IPS-20b (cell line): ENCODE data around the gene CHFR.
"Not testable (repeated sequence)": the region's sequence is repeated elsewhere in the genome, so short reads cannot be mapped to it uniquely, and the experiment has no call there.

Experiments used
- H3K27ac ChIP-seq: one replicate; pipeline ENCODE4 v1.5.1; 2013; ENCODE audit warnings: low read length
- H3K27me3 ChIP-seq: 2 replicates; pipeline ENCODE4 v1.6.1; 2013; ENCODE audit warnings: mild to moderate bottlenecking, low read length, inconsistent platforms; ENCODE audit not compliant: insufficient read depth
- H3K36me3 ChIP-seq: 2 replicates; pipeline ENCODE4 v1.6.1; 2013; ENCODE audit warnings: low read depth, mild to moderate bottlenecking, inconsistent platforms, low read length, moderate library complexity; ENCODE audit not compliant: insufficient read depth
- H3K4me1 ChIP-seq: 2 replicates; pipeline ENCODE4 v1.6.1; 2013; ENCODE audit warnings: mild to moderate bottlenecking, control low read depth, inconsistent platforms, low read length, moderate library complexity; ENCODE audit not compliant: insufficient read depth
- H3K4me3 ChIP-seq: 2 replicates; pipeline ENCODE4 v1.5.1; 2013; ENCODE audit warnings: mild to moderate bottlenecking, low read length, inconsistent platforms
- H3K9ac ChIP-seq: 2 replicates; pipeline ENCODE4 v1.6.1; 2013; ENCODE audit warnings: low read depth, mild to moderate bottlenecking, inconsistent platforms, low read length, moderate library complexity
- H3K9me3 ChIP-seq: 2 replicates; pipeline ENCODE4 v1.6.1; 2013; ENCODE audit warnings: mild to moderate bottlenecking, low read depth, low read length, inconsistent platforms; ENCODE audit not compliant: insufficient read depth

The CHFR gene

GRCh38 chr12:132851465-132851864 lies 35.9 kb downstream of the CHFR start:
- Histone ChIP-seq H3K36me3 (peaks cover 68% of the 10 kb centered on the region), H3K4me1 (peaks cover 10% of the 10 kb centered on the region), H3K4me3 (no peak overlapping the region), H3K9me3 (no peaks in the 10 kb centered on the region), H3K27me3 (no peaks in the 10 kb centered on the region), H3K9ac (no peak overlapping the region), H3K27ac (no peak overlapping the region)

GRCh38 chr12:132850291-132850690 lies 37.1 kb downstream of the CHFR start:
- no peaks in the 10 kb centered on the region for H3K9me3 ChIP-seq
- peaks cover 64% of the 10 kb centered on the region for H3K36me3 ChIP-seq
- H3K4me3 ChIP-seq, result no peak overlapping the region
- H3K4me1 ChIP-seq, result peaks cover 10% of the 10 kb centered on the region
- no peak overlapping the region for H3K9ac ChIP-seq
- H3K27ac ChIP-seq, result no peak overlapping the region
- H3K27me3 ChIP-seq, result no peaks in the 10 kb centered on the region

- peaks cover 54% of the 10 kb centered on the region for H3K36me3 ChIP-seq
These were observed 38.9 kb downstream of the CHFR start for GRCh38 chr12:132848521-132848920.

GRCh38 chr12:132847363-132848356 lies 39.7 kb downstream of the CHFR start:
- peaks cover 10% of the 10 kb centered on the region for H3K4me1 ChIP-seq
- H3K27ac ChIP-seq, result peak overlapping the region; percentile 59
- H3K27me3 ChIP-seq, result no peaks in the 10 kb centered on the region
- peak overlapping the region; percentile 36; the same call in 1 of the 2 replicates for H3K9ac ChIP-seq
- no peaks in the 10 kb centered on the region for H3K9me3 ChIP-seq
- peak overlapping the region; percentile 25; the same call in 1 of the 2 replicates for H3K4me3 ChIP-seq
- H3K36me3 ChIP-seq, result peaks cover 51% of the 10 kb centered on the region

More at GRCh38 chr12:132848521-132848920, 38.9 kb downstream of the CHFR start:
- Histone ChIP-seq H3K27ac (no peak overlapping the region), H3K9me3 (no peaks in the 10 kb centered on the region), H3K9ac (peak overlapping the region; percentile 19; the same call in 1 of the 2 replicates), H3K4me3 (no peak overlapping the region), H3K27me3 (no peaks in the 10 kb centered on the region), H3K4me1 (peaks cover 10% of the 10 kb centered on the region)

GRCh38 chr12:132844681-132845080 lies 42.7 kb downstream of the CHFR start:
- not testable (repeated sequence) for H3K9me3 ChIP-seq, H3K27ac ChIP-seq, H3K9ac ChIP-seq, H3K4me3 ChIP-seq, H3K27me3 ChIP-seq
- Histone ChIP-seq H3K4me1 (peaks cover 10% of the 10 kb centered on the region), H3K36me3 (peaks cover 62% of the 10 kb centered on the region)

GRCh38 chr12:132842449-132843045 lies 44.9 kb downstream of the CHFR start:
- Histone ChIP-seq H3K27ac (no peak overlapping the region), H3K9ac (no peak overlapping the region), H3K4me1 (peaks cover 5% of the 10 kb centered on the region; the same call in 1 of the 2 replicates), H3K36me3 (peaks cover 55% of the 10 kb centered on the region), H3K4me3 (no peak overlapping the region), H3K27me3 (no peaks in the 10 kb centered on the region), H3K9me3 (no peaks in the 10 kb centered on the region)

GRCh38 chr12:132841151-132841550 lies 46.3 kb downstream of the CHFR start:
- Histone ChIP-seq H3K27ac (no peak overlapping the region), H3K36me3 (peaks cover 45% of the 10 kb centered on the region)

GRCh38 chr12:132840536-132840935 lies 46.9 kb downstream of the CHFR start:
- Histone ChIP-seq H3K9ac (no peak overlapping the region), H3K9me3 (no peaks in the 10 kb centered on the region), H3K27ac (no peak overlapping the region), H3K27me3 (no peaks in the 10 kb centered on the region), H3K4me1 (no peaks in the 10 kb centered on the region), H3K4me3 (no peak overlapping the region), H3K36me3 (peaks cover 39% of the 10 kb centered on the region)

More at GRCh38 chr12:132841151-132841550, 46.3 kb downstream of the CHFR start:
- Histone ChIP-seq H3K27me3 (no peaks in the 10 kb centered on the region), H3K9ac (no peak overlapping the region), H3K4me1 (no peaks in the 10 kb centered on the region), H3K4me3 (no peak overlapping the region), H3K9me3 (no peaks in the 10 kb centered on the region)

GRCh38 chr12:132839558-132840235 lies 47.7 kb downstream of the CHFR start:
- Histone ChIP-seq H3K27me3 (no peaks in the 10 kb centered on the region), H3K9me3 (no peaks in the 10 kb centered on the region), H3K4me3 (no peak overlapping the region), H3K27ac (no peak overlapping the region), H3K9ac (no peak overlapping the region), H3K36me3 (peaks cover 38% of the 10 kb centered on the region), H3K4me1 (no peaks in the 10 kb centered on the region)

- Histone ChIP-seq H3K4me3 (no peak overlapping the region), H3K27ac (no peak overlapping the region), H3K27me3 (no peaks in the 10 kb centered on the region), H3K36me3 (peaks cover 33% of the 10 kb centered on the region; the same call in 1 of the 2 replicates), H3K4me1 (no peaks in the 10 kb centered on the region), H3K9ac (no peak overlapping the region), H3K9me3 (no peaks in the 10 kb centered on the region)
These were observed 48.9 kb downstream of the CHFR start for GRCh38 chr12:132838410-132839080.
